Astrocyte of the spinal cord (primary cell): ENCODE data around the gene ENO3.

Experiments used
- DNase-seq: peaks from one replicate; pipeline ENCODE4 v3.0.0; 2011; ENCODE audit warnings: low read depth, low spot score
- H3K4me3 ChIP-seq: 2 replicates; pipeline ENCODE4 v1.5.1; 2011; ENCODE audit warnings: low read depth, mild to moderate bottlenecking, low read length, moderate library complexity
- CTCF ChIP-seq: IDR thresholded peaks from 2 replicates; pipeline ENCODE4 v1.5.1; 2012; ENCODE audit warnings: low read depth, mild to moderate bottlenecking, low read length, inconsistent platforms
- in situ Hi-C: cut with HindIII; loops from 2 replicates; pipeline ENCODE4 v1.10.0; 2017; ENCODE audit warnings: low sequenced_read_pairs

ENO3 gene

DNA sequence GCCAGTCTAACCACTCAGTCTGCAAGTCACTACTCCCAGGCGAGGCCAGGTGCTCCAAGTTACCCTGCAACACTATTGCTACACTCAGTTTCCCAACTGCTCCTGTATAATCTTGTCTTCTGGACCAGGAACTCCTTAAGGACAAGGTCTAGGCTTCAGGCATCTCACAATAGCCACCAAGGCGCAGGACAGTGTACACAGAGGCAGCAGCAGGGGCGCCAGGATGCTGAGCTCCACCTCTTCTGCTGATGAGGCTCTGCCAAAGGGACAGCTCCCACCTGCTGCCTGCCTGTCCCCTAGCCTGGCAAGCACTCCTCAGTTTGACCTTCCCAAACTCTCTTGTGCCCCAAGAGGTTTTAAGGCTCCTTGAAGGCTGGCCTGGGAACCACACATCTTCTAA lies 14.5 kb upstream of the ENO3 start:
- no peak for TF ChIP-seq CTCF
- H3K4me3 ChIP-seq = no peak overlapping the region
- DNase-seq = no peak
- in situ Hi-C loops = no loop called here

DNA sequence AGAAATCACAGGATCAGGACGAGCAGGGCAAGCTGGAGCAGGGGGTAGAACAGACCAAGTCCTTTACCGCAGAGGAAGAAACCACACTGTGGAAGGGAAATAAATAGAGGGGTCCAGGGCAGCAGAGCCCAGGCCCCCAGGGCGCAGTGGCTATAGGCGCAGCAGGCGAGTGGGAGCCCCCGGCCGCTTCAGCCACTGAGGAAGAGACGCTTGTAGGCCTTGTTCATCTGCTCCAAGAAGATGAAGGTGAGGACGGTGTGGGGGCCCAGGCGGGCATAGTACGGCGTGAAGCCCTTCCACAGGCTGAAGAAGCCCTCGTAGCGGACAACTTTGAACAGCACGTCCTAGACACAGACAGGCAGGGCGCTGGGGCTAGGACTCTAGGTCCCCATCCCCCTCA lies 13.4 kb upstream of the ENO3 start:
- in situ Hi-C loops = no loop called here
- no peak for TF ChIP-seq CTCF
- no peak overlapping the region for H3K4me3 ChIP-seq
- DNase-seq = no peak

GRCh38 chr17:4938069-4938491 lies 12.8 kb upstream of the ENO3 start:
- no peak for DNase-seq
- no peak for TF ChIP-seq CTCF
- in situ Hi-C loops = no loop called here
- H3K4me3 ChIP-seq = no peak overlapping the region

GRCh38 chr17:4938688-4939545 lies 12.0 kb upstream of the ENO3 start:
- DNase-seq = no peak

GRCh38 chr17:4939546-4939795 lies 11.4 kb upstream of the ENO3 start:
- no peak for TF ChIP-seq CTCF
- in situ Hi-C loops = no loop called here
- peak overlapping the region; percentile 97 for H3K4me3 ChIP-seq
- no peak for DNase-seq

More at GRCh38 chr17:4938688-4939545, 12.0 kb upstream of the ENO3 start:
- in situ Hi-C loops = no loop called here
- H3K4me3 ChIP-seq = peak overlapping the region; percentile 97
- no peak for TF ChIP-seq CTCF

DNA sequence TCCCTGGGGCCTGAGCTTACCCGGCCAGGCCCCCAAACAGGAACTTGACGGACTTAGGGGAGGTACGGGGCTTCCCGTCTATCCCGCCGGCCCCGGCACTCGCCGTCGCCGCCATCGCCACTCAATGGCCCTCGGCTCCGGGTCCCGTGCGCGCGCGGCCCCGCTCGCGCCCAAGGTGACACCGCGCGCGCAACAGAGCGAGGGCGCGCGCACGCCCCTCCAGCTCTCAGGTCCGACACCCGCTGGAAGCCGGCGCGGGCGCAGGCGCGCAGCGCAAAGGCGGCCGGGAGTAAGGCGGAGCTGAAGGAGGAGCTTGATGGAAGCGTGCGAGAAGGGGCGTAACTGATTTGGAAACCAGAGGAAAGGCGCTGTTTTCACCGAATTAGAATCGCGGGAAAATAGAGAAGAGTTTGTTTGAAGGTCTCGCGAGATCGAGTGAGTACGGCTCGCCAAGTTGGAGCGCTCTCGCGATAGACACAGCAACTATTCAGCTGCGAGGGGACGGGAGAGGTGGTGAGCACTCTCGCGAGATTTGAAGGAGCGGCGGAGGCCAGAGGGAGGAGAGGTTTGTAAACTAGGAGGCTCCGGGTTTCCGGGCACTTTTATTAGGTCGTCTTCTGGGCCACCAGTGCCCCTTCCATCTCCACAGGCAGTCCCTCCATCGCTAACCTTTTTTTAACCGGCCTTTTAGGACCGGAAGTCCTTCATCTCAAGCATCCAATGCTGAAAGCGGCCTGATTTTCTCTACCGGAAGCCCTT lies 10.9 kb upstream of the ENO3 start, which contains the start of the genes RNF167 and SLC25A11:
Gene RNF167, plus strand, starts transcription at position 473 of the 759 bp plus-strand sequence. CDS start 642 bp downstream, outside the sequence.
Gene SLC25A11, minus strand, starts transcription at position 251 of the 759 bp plus-strand sequence. Its CDS starts 136 bp downstream, at position 115.
- in situ Hi-C loops = no loop called here
- no peak for TF ChIP-seq CTCF
- peak within 1 kb of the TSS; percentile 97 for H3K4me3 ChIP-seq
- DNase-seq = peak; percentile 100
